NB4 (cell line): ENCODE data around the gene CUL4A.
"Not testable (repeated sequence)": the region's sequence is repeated elsewhere in the genome, so short reads cannot be mapped to it uniquely, and the experiment has no call there.

Source experiments
- DNase-seq: peaks from one replicate; pipeline ENCODE4 v3.0.0; 2010; ENCODE audit warnings: low read depth
- H3K4me3 ChIP-seq: one replicate; pipeline ENCODE4 v1.5.1; 2011; ENCODE audit warnings: mild to moderate bottlenecking, low read depth, low read length, moderate library complexity
- CTCF ChIP-seq: IDR thresholded peaks from one replicate; pipeline ENCODE4 v1.5.1; 2012; ENCODE audit warnings: low read depth, low read length
- MYC ChIP-seq: IDR thresholded peaks from 2 replicates; pipeline ENCODE4 v1.6.1; 2011; ENCODE audit warnings: low read depth, low read length
- POLR2A ChIP-seq: IDR thresholded peaks from 2 replicates; pipeline ENCODE4 v1.6.1; 2011; ENCODE audit warnings: mild to moderate bottlenecking; ENCODE audit not compliant: insufficient read length; ENCODE audit errors: extremely low read depth
- TF ChIP-seq, protein P1 (sequence below): IDR thresholded peaks from 2 replicates; pipeline ENCODE4 v1.6.1; 2011; ENCODE audit warnings: low read depth, low read length

Gene CUL4A

DNA sequence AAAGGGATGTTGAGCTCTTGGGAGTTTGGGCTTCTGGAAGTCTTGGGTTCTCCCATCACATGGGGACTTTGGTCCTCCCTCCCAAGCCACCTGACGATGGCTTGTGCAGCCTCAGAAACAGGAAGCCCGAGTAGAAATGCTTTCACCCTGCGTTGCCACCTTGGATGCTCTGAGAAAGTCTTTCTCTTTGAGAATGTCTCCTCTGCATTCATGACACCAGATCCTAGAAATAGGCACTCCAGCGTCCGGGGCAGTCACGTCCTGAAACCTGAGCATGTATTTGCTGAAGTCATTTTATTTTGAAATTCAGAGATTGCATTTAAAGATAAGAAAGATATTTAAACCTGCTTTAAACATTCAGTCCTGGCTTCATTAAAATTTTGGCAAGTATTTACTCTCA lies 34.4 kb downstream of the CUL4A start:
- no peak for TF ChIP-seq POLR2A
- no peak for TF ChIP-seq CTCF
- no peak for TF ChIP-seq MYC
- TF ChIP-seq, protein P1, sequence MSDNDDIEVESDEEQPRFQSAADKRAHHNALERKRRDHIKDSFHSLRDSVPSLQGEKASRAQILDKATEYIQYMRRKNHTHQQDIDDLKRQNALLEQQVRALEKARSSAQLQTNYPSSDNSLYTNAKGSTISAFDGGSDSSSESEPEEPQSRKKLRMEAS: no peak
- no peak for DNase-seq
- H3K4me3 ChIP-seq: no peak overlapping the region

DNA sequence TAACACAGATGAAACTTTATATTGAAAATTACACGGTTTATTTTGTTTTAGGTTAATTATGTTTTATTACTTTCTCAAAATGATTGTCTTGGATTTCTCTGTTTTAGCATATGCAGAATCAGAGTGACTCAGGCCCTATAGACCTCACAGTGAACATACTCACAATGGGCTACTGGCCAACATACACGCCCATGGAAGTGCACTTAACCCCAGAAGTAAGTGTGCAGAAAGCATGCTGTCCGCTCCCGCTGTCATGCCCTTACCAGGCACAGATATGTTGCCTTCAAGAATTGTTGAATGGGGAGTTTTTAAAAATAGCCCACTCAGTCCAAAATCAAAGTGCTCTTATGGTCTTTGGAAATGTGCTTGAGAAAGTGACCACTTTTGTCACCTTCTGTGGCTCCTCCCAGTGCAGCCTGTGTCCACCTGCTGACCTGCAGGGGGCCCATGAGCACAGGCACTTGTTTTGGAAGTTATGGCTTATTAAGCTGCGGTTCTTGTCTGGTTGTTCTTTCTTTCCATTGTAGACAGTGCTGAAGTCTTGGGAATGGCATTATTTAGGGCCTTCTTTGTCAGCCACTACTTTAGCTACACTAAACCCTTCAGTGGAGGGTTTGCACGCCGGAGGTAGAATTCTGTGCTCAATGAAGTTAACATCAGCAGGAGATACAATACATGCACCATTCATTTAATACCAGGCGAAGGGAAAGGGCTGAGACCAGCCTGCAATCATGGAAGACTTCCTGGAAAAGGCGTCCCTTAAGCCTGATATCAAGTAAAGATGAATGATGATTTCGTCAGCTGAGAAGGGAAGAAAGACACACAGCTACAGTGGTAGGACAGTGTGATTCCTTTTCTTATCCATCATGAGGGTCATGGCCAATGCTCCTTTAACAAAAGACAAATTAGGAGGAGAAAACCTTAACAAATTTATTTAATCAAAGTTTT lies 36.7 kb downstream of the CUL4A start:
- no peak overlapping the region for H3K4me3 ChIP-seq
- TF ChIP-seq CTCF: peak; percentile 35
- no peak for TF ChIP-seq POLR2A
- no peak for TF ChIP-seq MYC
- DNase-seq: no peak

GRCh38 chr13:113252516-113253095 lies 43.2 kb downstream of the CUL4A start:
- DNase-seq: no peak
- no peak overlapping the region for H3K4me3 ChIP-seq
- TF ChIP-seq MYC: no peak
- TF ChIP-seq, protein P1: no peak
- TF ChIP-seq CTCF: no peak
- TF ChIP-seq POLR2A: no peak

DNA sequence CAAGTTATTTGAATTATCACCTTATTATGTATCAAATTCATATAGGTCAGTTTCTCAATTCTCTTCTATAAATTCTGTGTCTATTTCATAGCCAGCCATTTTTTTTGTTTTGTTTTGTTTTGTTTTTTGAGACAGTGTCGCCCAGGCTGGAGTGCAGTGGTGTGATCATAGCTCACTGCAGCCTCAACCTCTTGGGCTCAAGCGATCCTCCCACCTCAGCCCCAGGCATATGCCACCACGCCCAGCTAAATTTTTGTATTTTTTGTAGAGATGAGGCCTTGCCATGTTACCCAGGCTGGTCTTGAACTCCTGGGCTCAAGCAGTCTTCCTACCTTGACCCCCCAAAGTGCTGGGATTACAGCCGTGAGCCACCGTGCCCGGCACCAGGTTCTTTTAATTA lies 48.5 kb downstream of the CUL4A start:
- H3K4me3 ChIP-seq, DNase-seq: not testable (repeated sequence)

- no peak for DNase-seq
- TF ChIP-seq MYC: no peak
- TF ChIP-seq, protein P1: no peak
- no peak for TF ChIP-seq CTCF
- TF ChIP-seq POLR2A: no peak
These were observed 49.1 kb downstream of the CUL4A start for GRCh38 chr13:113258321-113259054.

GRCh38 chr13:113260996-113261395 lies 51.6 kb downstream of the CUL4A start:
- TF ChIP-seq CTCF: no peak
- TF ChIP-seq POLR2A: no peak
- TF ChIP-seq, protein P1: no peak
- no peak for TF ChIP-seq MYC
- no peak for DNase-seq
- H3K4me3 ChIP-seq: no peak overlapping the region

More at GRCh38 chr13:113258321-113259054, 49.1 kb downstream of the CUL4A start:
- H3K4me3 ChIP-seq: no peak overlapping the region

- H3K4me3 ChIP-seq, DNase-seq: not testable (repeated sequence)
These were observed 53.6 kb downstream of the CUL4A start for GRCh38 chr13:113263016-113263415.
